WTC11 (cell line): ENCODE results near the gene KLHL25. TPM values are rescaled to one million over a fixed set of nuclear protein-coding genes. Genes with fewer than 3 reads are reported as not detected.

Experiments used
- ATAC-seq: fragments of 200-7000 bp; cut with Tn5 transposase; 2 replicates; pipeline ENCODE4 v1.10.0; 2021; ENCODE audit warnings: mild to moderate bottlenecking, moderate library complexity
- CTCF ChIA-PET: fragments of 300-600 bp; sonication (Branson Sonifier 250); formaldehyde crosslinking; loops from one replicate; lab custom pipeline; 2021; ENCODE audit warnings: antibody characterized with exemption; lab: Charles Lee
- POLR2A ChIA-PET: fragments of 350-600 bp; sonication (Branson Sonifier 250); formaldehyde crosslinking; loops from one replicate; lab custom pipeline; 2021; ENCODE audit warnings: antibody characterized with exemption; lab: Charles Lee
- DNase-seq: peaks from one replicate; pipeline ENCODE4 v3.0.0; 2021; ENCODE audit warnings: low spot score
- H3K27ac Mint-ChIP-seq: 2 replicates; pipeline ENCODE4 v1.8.0; 2021; ENCODE audit warnings: mixed read lengths
- H3K27me3 Mint-ChIP-seq: 2 replicates; pipeline ENCODE4 v1.8.0; 2021; ENCODE audit warnings: low read depth, mild to moderate bottlenecking, moderate library complexity, mixed read lengths
- H3K36me3 Mint-ChIP-seq: 2 replicates; pipeline ENCODE4 v1.8.0; 2021; ENCODE audit warnings: mixed read lengths
- H3K4me1 Mint-ChIP-seq: 2 replicates; pipeline ENCODE4 v1.8.0; 2022; ENCODE audit warnings: mixed read lengths
- H3K4me3 Mint-ChIP-seq: 2 replicates; pipeline ENCODE4 v1.8.0; 2021; ENCODE audit warnings: mild to moderate bottlenecking, moderate library complexity, mixed read lengths
- H3K9me3 Mint-ChIP-seq: 2 replicates; pipeline ENCODE4 v1.8.0; 2021; ENCODE audit warnings: mixed read lengths
- ARID4B ChIP-seq: sonication (generic); formaldehyde crosslinking; IDR thresholded peaks from 2 replicates; pipeline ENCODE4 v1.8.0; 2023; ENCODE audit warnings: missing genetic modification reagents, mild to moderate bottlenecking, borderline replicate concordance
- ATF2 ChIP-seq: sonication (generic); formaldehyde crosslinking; IDR thresholded peaks from 2 replicates; pipeline ENCODE4 v1.8.1; 2022; ENCODE audit warnings: low read depth, missing genetic modification reagents, borderline replicate concordance
- CREM ChIP-seq: sonication (generic); formaldehyde crosslinking; IDR thresholded peaks from 2 replicates; pipeline ENCODE4 v1.8.1; 2022; ENCODE audit warnings: mild to moderate bottlenecking, missing genetic modification reagents, moderate library complexity
- ERG ChIP-seq: fragments of 250-450 bp; sonication (Bioruptor Pico); IDR thresholded peaks from 2 replicates; pipeline ENCODE4 v1.8.0; 2021; ENCODE audit warnings: mild to moderate bottlenecking
- FOXK1 ChIP-seq: sonication (generic); formaldehyde crosslinking; IDR thresholded peaks from 2 replicates; pipeline ENCODE4 v1.8.0; 2022; ENCODE audit warnings: mild to moderate bottlenecking, moderate library complexity, missing genetic modification reagents
- FOXP1 ChIP-seq: sonication (generic); formaldehyde crosslinking; IDR thresholded peaks from 2 replicates; pipeline ENCODE4 v1.8.0; 2022; ENCODE audit warnings: missing genetic modification reagents, mild to moderate bottlenecking, moderate library complexity, borderline replicate concordance
- NFATC4 ChIP-seq: fragments of 250-450 bp; sonication (Bioruptor Pico); IDR thresholded peaks from 2 replicates; pipeline ENCODE4 v1.9.0; 2021; ENCODE audit warnings: mild to moderate bottlenecking
- NFE2L1 ChIP-seq: sonication (generic); formaldehyde crosslinking; IDR thresholded peaks from 2 replicates; pipeline ENCODE4 v1.8.1; 2023; ENCODE audit warnings: missing genetic modification reagents
- NR1H2 ChIP-seq: sonication (generic); formaldehyde crosslinking; IDR thresholded peaks from 2 replicates; pipeline ENCODE4 v1.9.0; 2021; ENCODE audit warnings: mild to moderate bottlenecking, moderate library complexity, missing genetic modification reagents
- NR2C2 ChIP-seq: sonication (generic); formaldehyde crosslinking; IDR thresholded peaks from 2 replicates; pipeline ENCODE4 v1.8.0; 2022; ENCODE audit warnings: mild to moderate bottlenecking, missing genetic modification reagents
- SMAD4 ChIP-seq: sonication (generic); formaldehyde crosslinking; IDR thresholded peaks from 2 replicates; pipeline ENCODE4 v1.8.0; 2022; ENCODE audit warnings: mild to moderate bottlenecking, missing genetic modification reagents
- SP1 ChIP-seq: sonication (generic); formaldehyde crosslinking; conservative IDR thresholded peaks from 2 replicates; pipeline ENCODE4 v1.8.1; 2022; ENCODE audit warnings: missing genetic modification reagents
- TCF7 ChIP-seq: sonication (generic); formaldehyde crosslinking; IDR thresholded peaks from 2 replicates; pipeline ENCODE4 v1.8.0; 2022; ENCODE audit warnings: mild to moderate bottlenecking, low read depth, missing genetic modification reagents, moderate library complexity
- TEAD4 ChIP-seq: sonication (generic); formaldehyde crosslinking; IDR thresholded peaks from 2 replicates; pipeline ENCODE4 v1.8.0; 2022; ENCODE audit warnings: mild to moderate bottlenecking, missing genetic modification reagents
- ZNF219 ChIP-seq: sonication (generic); formaldehyde crosslinking; IDR thresholded peaks from 2 replicates; pipeline ENCODE4 v1.8.0; 2023; ENCODE audit warnings: missing genetic modification reagents, mild to moderate bottlenecking, borderline replicate concordance
- ZNF416 ChIP-seq: fragments of 250-450 bp; sonication (Bioruptor Pico); IDR thresholded peaks from 2 replicates; pipeline ENCODE4 v1.9.0; 2021; ENCODE audit warnings: mild to moderate bottlenecking, inconsistent platforms
- ZNF671 ChIP-seq: fragments of 250-450 bp; sonication (Bioruptor Pico); IDR thresholded peaks from 2 replicates; pipeline ENCODE4 v1.8.0; 2021; ENCODE audit warnings: mild to moderate bottlenecking
- total RNA-seq: library from RNA; stranded (reverse); gene quantifications from 3 replicates; pipeline ENCODE4 v1.2.3, GENCODE V29; 2021
- TF ChIP-seq, protein P1 (sequence below): sonication (generic); formaldehyde crosslinking; IDR thresholded peaks from 2 replicates; pipeline ENCODE4 v1.8.0; 2022; ENCODE audit warnings: mild to moderate bottlenecking, missing genetic modification reagents
- TF ChIP-seq, protein P2 (sequence below): fragments of 250-450 bp; sonication (Bioruptor Pico); IDR thresholded peaks from 2 replicates; pipeline ENCODE4 v1.9.0; 2021; ENCODE audit warnings: moderate library complexity, mild to moderate bottlenecking, inconsistent platforms, borderline replicate concordance

Gene KLHL25
- total RNA-seq, 1 experiment from 2014 or later: 14.1 TPM

- no peak overlapping the region for H3K27ac Mint-ChIP-seq
- H3K4me3 Mint-ChIP-seq: no peak overlapping the region; the same call in 1 of the 2 replicates
- ATAC-seq: no peak
- H3K9me3 Mint-ChIP-seq: 0 out of 2 replicates have a peak, but pooled peaks cover 3% of the 10 kb centered on the region
- TF ChIP-seq NFATC4: no peak
- TF ChIP-seq, protein P1, sequence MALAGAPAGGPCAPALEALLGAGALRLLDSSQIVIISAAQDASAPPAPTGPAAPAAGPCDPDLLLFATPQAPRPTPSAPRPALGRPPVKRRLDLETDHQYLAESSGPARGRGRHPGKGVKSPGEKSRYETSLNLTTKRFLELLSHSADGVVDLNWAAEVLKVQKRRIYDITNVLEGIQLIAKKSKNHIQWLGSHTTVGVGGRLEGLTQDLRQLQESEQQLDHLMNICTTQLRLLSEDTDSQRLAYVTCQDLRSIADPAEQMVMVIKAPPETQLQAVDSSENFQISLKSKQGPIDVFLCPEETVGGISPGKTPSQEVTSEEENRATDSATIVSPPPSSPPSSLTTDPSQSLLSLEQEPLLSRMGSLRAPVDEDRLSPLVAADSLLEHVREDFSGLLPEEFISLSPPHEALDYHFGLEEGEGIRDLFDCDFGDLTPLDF (CRISPR knock-in tag): no peak
- no peak for TF ChIP-seq ZNF416
- no peak for TF ChIP-seq ZNF219 (CRISPR knock-in tag)
- TF ChIP-seq ZNF671 (CRISPR knock-in tag): no peak
- no peak for TF ChIP-seq ARID4B
- no peak for TF ChIP-seq FOXP1 (CRISPR knock-in tag)
- TF ChIP-seq TCF7 (CRISPR knock-in tag): no peak
- no peak for TF ChIP-seq CREM (CRISPR knock-in tag)
- no peak for TF ChIP-seq SMAD4
- no peak for TF ChIP-seq FOXK1 (CRISPR knock-in tag)
- no peak for TF ChIP-seq SP1
- TF ChIP-seq TEAD4 (CRISPR knock-in tag): no peak
- no peak for TF ChIP-seq ATF2
- TF ChIP-seq ERG (CRISPR knock-in tag): no peak
- no peak for TF ChIP-seq NR2C2 (CRISPR knock-in tag)
- no peak for TF ChIP-seq NR1H2 (CRISPR knock-in tag)
- TF ChIP-seq, protein P2, sequence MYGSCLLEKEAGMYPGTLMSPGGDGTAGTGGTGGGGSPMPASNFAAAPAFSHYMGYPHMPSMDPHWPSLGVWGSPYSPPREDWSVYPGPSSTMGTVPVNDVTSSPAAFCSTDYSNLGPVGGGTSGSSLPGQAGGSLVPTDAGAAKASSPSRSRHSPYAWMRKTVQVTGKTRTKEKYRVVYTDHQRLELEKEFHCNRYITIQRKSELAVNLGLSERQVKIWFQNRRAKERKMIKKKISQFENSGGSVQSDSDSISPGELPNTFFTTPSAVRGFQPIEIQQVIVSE (CRISPR knock-in tag): no peak
- TF ChIP-seq NFE2L1: no peak
- DNase-seq: no peak
- peaks cover 13% of the 10 kb centered on the region for H3K27me3 Mint-ChIP-seq
- POLR2A ChIA-PET: no interaction called here
- peaks cover 4% of the 10 kb centered on the region; the same call in 1 of the 2 replicates for H3K36me3 Mint-ChIP-seq
- CTCF ChIA-PET: interaction anchor here (1.4 to 2.4 kb wide), 2 partner anchors 11 to 44 kb away, joined by 3 to 6 read pairs; no protein-coding TSS in a partner anchor
- H3K4me1 Mint-ChIP-seq: peaks cover 59% of the 10 kb centered on the region
Observed at GRCh38 chr15:85792102-85792731, 2.5 kb downstream of the KLHL25 start.
